ENCODE data around the gene ARHGAP26.
A peak's percentile ranks its signal among the peaks of the same experiment; 100 is the strongest.
"Not testable (repeated sequence)": the region's sequence is repeated elsewhere in the genome, so short reads cannot be mapped to it uniquely, and the experiment has no call there.

Gene ARHGAP26

GRCh38 chr5:142906863-142907671 is 136.9 kb downstream of the ARHGAP26 start:
- peak; percentile 48 for DNase-seq (ENCODE audit: low spot score)

- DNase-seq (ENCODE audit: low spot score): no peak
Measured at GRCh38 chr5:142908659-142909058, 138.5 kb downstream of the ARHGAP26 start.

GRCh38 chr5:142910128-142910527 is 140.0 kb downstream of the ARHGAP26 start:
- no peak for DNase-seq (ENCODE audit: low spot score)

- DNase-seq (ENCODE audit: low spot score): no peak
Measured at GRCh38 chr5:142911170-142911569, 141.0 kb downstream of the ARHGAP26 start.

- DNase-seq (ENCODE audit: low spot score): no peak
Measured at GRCh38 chr5:142911775-142912174, 141.6 kb downstream of the ARHGAP26 start.

GRCh38 chr5:142913728-142914338 is 143.7 kb downstream of the ARHGAP26 start:
- no peak for DNase-seq (ENCODE audit: low spot score)

- no peak for DNase-seq (ENCODE audit: low spot score)
Measured at GRCh38 chr5:142915038-142915437, 144.9 kb downstream of the ARHGAP26 start.

GRCh38 chr5:142915813-142916424 is 145.7 kb downstream of the ARHGAP26 start:
- DNase-seq (ENCODE audit: low spot score): peak; percentile 35

- no peak for DNase-seq (ENCODE audit: low spot score)
Measured at GRCh38 chr5:142918959-142919635, 148.9 kb downstream of the ARHGAP26 start.

- DNase-seq (ENCODE audit: low spot score): no peak
Measured at GRCh38 chr5:142920849-142921612, 150.9 kb downstream of the ARHGAP26 start.

- peak; percentile 88 for DNase-seq (ENCODE audit: low spot score)
Measured at GRCh38 chr5:142922223-142922952, 152.2 kb downstream of the ARHGAP26 start.

- no peak for DNase-seq (ENCODE audit: low spot score)
Measured at GRCh38 chr5:142924135-142924883, 154.1 kb downstream of the ARHGAP26 start.

GRCh38 chr5:142925795-142926194 is 155.6 kb downstream of the ARHGAP26 start:
- DNase-seq (ENCODE audit: low spot score): no peak

GRCh38 chr5:142926549-142926948 is 156.4 kb downstream of the ARHGAP26 start:
- no peak for DNase-seq (ENCODE audit: low spot score)

GRCh38 chr5:142928999-142929398 is 158.8 kb downstream of the ARHGAP26 start:
- not testable (repeated sequence) for DNase-seq (ENCODE audit: low spot score)

GRCh38 chr5:142929587-142929986 is 159.4 kb downstream of the ARHGAP26 start:
- no peak for DNase-seq (ENCODE audit: low spot score)

- no peak for DNase-seq (ENCODE audit: low spot score)
Measured at GRCh38 chr5:142930395-142931110, 160.4 kb downstream of the ARHGAP26 start.

- DNase-seq (ENCODE audit: low spot score): no peak
Measured at GRCh38 chr5:142931896-142932686, 161.9 kb downstream of the ARHGAP26 start.
